Spleen (tissue), 7 donors: ENCODE results near the gene C22orf31.

ENCODE experiments used
- CTCF ChIP-seq, 11 experiments: fragments of 200-600 bp in 7 of 11; fragments of 450-650 bp in 4 of 11; sonication (generic) in 4 of 11; IDR thresholded peaks in 8 of 11; conservative IDR thresholded peaks in 3 of 11; 1 replicate in 7 of 11; 2 replicates in 4 of 11; pipeline versions ENCODE4 v1.4.0 to v1.8.0; 2016 to 2021; ENCODE audit warnings: antibody characterized with exemption in 11 of 11, inconsistent platforms in 4 of 11, mild to moderate bottlenecking in 1 of 11
- POLR2A ChIP-seq, 3 donors: fragments of 450-650 bp; IDR thresholded peaks; one replicate each; pipeline ENCODE4 v1.5.1; 2017; ENCODE audit warnings: antibody characterized with exemption in 3 of 3, mild to moderate bottlenecking in 1 of 3
- donor health status: DM: no; HTN: no; CAD: no; lungs with moderate emphysema.
- donor health status: DM: no; HTN: no; CAD: no.
- donor health status: DM: no; HTN: no; CAD: no.

GRCh38 chr22:29109822-29110221 is 48.2 kb upstream of the C22orf31 start:
- TF ChIP-seq CTCF (IDR thresholded peaks at IDR 0.05 in 8 of 11, conservative IDR thresholded peaks at IDR 0.05 in 3 of 11) = no peak
- TF ChIP-seq POLR2A (IDR thresholded peaks at IDR 0.05) = no peak
